AG09309 (cell line): ENCODE measurements around the gene CD276.
"Not testable (repeated sequence)": the region's sequence is repeated elsewhere in the genome, so short reads cannot be mapped to it uniquely, and the experiment has no call there.

Experiments
- DNase-seq: peaks from one replicate; pipeline ENCODE4 v3.0.0-alpha.2; 2010; ENCODE audit warnings: low read depth
- H3K4me3 ChIP-seq: 2 replicates; pipeline ENCODE4 v1.5.1; 2011; ENCODE audit warnings: mild to moderate bottlenecking, low read depth, low read length, moderate library complexity; ENCODE audit not compliant: control insufficient read depth
- TF ChIP-seq, protein P1 (sequence below): IDR thresholded peaks from 2 replicates; pipeline ENCODE4 v1.5.1; 2011; ENCODE audit warnings: mild to moderate bottlenecking, low read depth, low read length, inconsistent platforms; ENCODE audit not compliant: insufficient read depth, control insufficient read depth; ENCODE audit errors: missing control alignments

The CD276 gene

GRCh38 chr15:73727330-73727976 lies 43.3 kb downstream of the CD276 start:
- TF ChIP-seq, protein P1, sequence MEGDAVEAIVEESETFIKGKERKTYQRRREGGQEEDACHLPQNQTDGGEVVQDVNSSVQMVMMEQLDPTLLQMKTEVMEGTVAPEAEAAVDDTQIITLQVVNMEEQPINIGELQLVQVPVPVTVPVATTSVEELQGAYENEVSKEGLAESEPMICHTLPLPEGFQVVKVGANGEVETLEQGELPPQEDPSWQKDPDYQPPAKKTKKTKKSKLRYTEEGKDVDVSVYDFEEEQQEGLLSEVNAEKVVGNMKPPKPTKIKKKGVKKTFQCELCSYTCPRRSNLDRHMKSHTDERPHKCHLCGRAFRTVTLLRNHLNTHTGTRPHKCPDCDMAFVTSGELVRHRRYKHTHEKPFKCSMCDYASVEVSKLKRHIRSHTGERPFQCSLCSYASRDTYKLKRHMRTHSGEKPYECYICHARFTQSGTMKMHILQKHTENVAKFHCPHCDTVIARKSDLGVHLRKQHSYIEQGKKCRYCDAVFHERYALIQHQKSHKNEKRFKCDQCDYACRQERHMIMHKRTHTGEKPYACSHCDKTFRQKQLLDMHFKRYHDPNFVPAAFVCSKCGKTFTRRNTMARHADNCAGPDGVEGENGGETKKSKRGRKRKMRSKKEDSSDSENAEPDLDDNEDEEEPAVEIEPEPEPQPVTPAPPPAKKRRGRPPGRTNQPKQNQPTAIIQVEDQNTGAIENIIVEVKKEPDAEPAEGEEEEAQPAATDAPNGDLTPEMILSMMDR: no peak
- H3K4me3 ChIP-seq: no peak overlapping the region
- DNase-seq: peak; percentile 66

DNA sequence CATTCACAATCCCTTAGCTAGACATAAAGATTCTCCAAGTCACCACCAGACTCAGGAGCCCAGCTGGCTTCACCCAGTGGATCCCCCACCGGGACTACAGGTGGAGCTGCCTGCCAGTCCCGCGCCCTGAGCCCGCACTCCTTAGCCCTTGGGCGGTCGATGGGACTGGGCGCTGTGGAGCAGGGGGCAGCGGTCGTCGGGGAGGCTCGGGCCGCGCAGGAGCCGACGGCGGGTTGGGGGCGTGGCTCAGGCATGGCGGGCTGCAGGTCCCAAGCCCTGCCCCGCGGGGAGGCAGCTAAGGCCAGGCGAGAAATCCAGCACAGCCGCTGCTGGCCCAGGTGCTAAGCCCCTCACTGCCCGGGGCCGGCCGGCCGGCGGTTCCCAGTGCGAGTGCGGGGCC lies 47.9 kb downstream of the CD276 start:
- not testable (repeated sequence) for DNase-seq, H3K4me3 ChIP-seq

GRCh38 chr15:73732930-73733329 lies 48.7 kb downstream of the CD276 start:
- TF ChIP-seq, protein P1: no peak

GRCh38 chr15:73737535-73737934 lies 53.4 kb downstream of the CD276 start:
- no peak overlapping the region for H3K4me3 ChIP-seq
- no peak for DNase-seq
- TF ChIP-seq, protein P1: no peak

More at GRCh38 chr15:73732930-73733329, 48.7 kb downstream of the CD276 start:
- no peak overlapping the region for H3K4me3 ChIP-seq
- no peak for DNase-seq

GRCh38 chr15:73740152-73741048 lies 56.2 kb downstream of the CD276 start:
- H3K4me3 ChIP-seq: no peak overlapping the region
- no peak for DNase-seq
- TF ChIP-seq, protein P1: no peak

- DNase-seq: no peak
- TF ChIP-seq, protein P1: no peak
- no peak overlapping the region for H3K4me3 ChIP-seq
Observed at GRCh38 chr15:73741321-73741836, 57.2 kb downstream of the CD276 start.

- TF ChIP-seq, protein P1: no peak
- no peak overlapping the region for H3K4me3 ChIP-seq
- DNase-seq: no peak
Observed at GRCh38 chr15:73744293-73744692, 60.1 kb downstream of the CD276 start.
